Activated CD8-positive, alpha-beta T cell treated with anti-CD3 and anti-CD28 coated beads for 36 hours (primary cell): Measurements from ENCODE around the gene KRTAP19-1. TPM values are rescaled to one million over a fixed set of nuclear protein-coding genes. Genes with fewer than 3 reads are reported as not detected.

ENCODE experiments used
- ATAC-seq: fragments of 200-7000 bp; cut with Tn5 transposase; one replicate; pipeline ENCODE4 v1.10.0; 2021; ENCODE audit warnings: mild to moderate bottlenecking, moderate library complexity
- CTCF ChIA-PET: fragments of 350-600 bp; sonication (Branson Sonifier 250); formaldehyde crosslinking; loops from one replicate; lab custom pipeline; 2021; ENCODE audit warnings: antibody characterized with exemption; lab: Charles Lee
- POLR2A ChIA-PET: fragments of 350-600 bp; sonication (Branson Sonifier 250); formaldehyde crosslinking; loops from one replicate; lab custom pipeline; 2021; ENCODE audit warnings: antibody characterized with exemption; lab: Charles Lee
- DNase-seq: peaks from one replicate; pipeline ENCODE4 v3.0.0-alpha.2; 2020
- H3K27ac Mint-ChIP-seq: one replicate; pipeline ENCODE4 v1.8.0; 2021; ENCODE audit warnings: mild to moderate bottlenecking, mixed read lengths
- H3K27me3 Mint-ChIP-seq: one replicate; pipeline ENCODE4 v1.8.0; 2021; ENCODE audit warnings: mixed read lengths
- H3K36me3 Mint-ChIP-seq: one replicate; pipeline ENCODE4 v1.8.0; 2021; ENCODE audit warnings: low read depth, mixed read lengths
- H3K4me1 Mint-ChIP-seq: one replicate; pipeline ENCODE4 v1.8.0; 2021; ENCODE audit warnings: low read depth, mixed read lengths
- H3K4me3 Mint-ChIP-seq: one replicate; pipeline ENCODE4 v1.8.0; 2021; ENCODE audit warnings: mild to moderate bottlenecking, moderate library complexity, mixed read lengths
- H3K9me3 Mint-ChIP-seq: one replicate; pipeline ENCODE4 v1.8.0; 2021; ENCODE audit warnings: mixed read lengths
- intact Hi-C: fragments of 100-400 bp; cut with micrococcal nuclease; formaldehyde crosslinking; loops from one replicate; pipeline ENCODE4 v1.10.0; 2022
- total RNA-seq, 2 experiments: library from RNA; stranded (reverse); gene quantifications; one replicate each; pipeline ENCODE4 v1.2.3, GENCODE V29; 2021
- TF ChIP-seq, protein P1 (sequence below): fragments of 200-600 bp; IDR thresholded peaks from one replicate; pipeline ENCODE4 v1.8.0; 2022; ENCODE audit warnings: antibody characterized with exemption, mild to moderate bottlenecking

The KRTAP19-1 gene
- total RNA-seq, 2 experiments from 2014 or later = not detected

DNA sequence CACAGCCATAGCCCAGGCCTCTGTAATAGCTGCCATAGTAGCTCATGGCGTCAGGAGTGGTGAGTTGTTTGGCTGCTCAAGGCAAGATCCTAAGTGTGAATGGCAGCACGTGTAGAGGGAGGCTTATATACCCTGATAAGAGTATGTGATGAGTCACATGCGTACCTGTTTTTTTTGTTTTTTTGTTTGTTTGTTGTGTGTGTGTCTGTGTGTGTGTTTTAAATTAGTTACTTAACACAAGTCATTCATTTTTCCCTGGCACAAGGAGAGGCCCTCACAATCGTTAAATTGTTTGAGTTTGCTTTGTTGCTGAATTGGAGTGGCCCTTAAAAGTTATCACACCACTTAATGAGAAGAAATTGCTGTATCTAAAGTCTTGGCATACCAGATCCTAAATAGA, 16.9 kb upstream of the KRTAP19-1 start, which contains the start of gene KRTAP19-4:
TSS of gene KRTAP19-4 (minus strand) at position 101 of the 400 bp plus-strand sequence. CDS start at position 46, 55 bp downstream.
- H3K9me3 Mint-ChIP-seq = no peaks in the 10 kb centered on the region
- H3K4me3 Mint-ChIP-seq = no peak within 1 kb of the TSS
- ChIA-PET CTCF (interaction anchor here (1.5 kb wide), 1 partner anchor 63 kb away, joined by 5 read pairs; no protein-coding TSS in a partner anchor), POLR2A (no interaction called here)
- H3K4me1 Mint-ChIP-seq = no peaks in the 10 kb centered on the region
- DNase-seq (no peak), ATAC-seq (no peak)
- intact Hi-C loops = no loop called here
- no peak within 1 kb of the TSS for H3K27ac Mint-ChIP-seq
- no peaks in the 10 kb centered on the region for H3K27me3 Mint-ChIP-seq
- H3K36me3 Mint-ChIP-seq = no peaks in the 10 kb centered on the region
- TF ChIP-seq, protein P1, sequence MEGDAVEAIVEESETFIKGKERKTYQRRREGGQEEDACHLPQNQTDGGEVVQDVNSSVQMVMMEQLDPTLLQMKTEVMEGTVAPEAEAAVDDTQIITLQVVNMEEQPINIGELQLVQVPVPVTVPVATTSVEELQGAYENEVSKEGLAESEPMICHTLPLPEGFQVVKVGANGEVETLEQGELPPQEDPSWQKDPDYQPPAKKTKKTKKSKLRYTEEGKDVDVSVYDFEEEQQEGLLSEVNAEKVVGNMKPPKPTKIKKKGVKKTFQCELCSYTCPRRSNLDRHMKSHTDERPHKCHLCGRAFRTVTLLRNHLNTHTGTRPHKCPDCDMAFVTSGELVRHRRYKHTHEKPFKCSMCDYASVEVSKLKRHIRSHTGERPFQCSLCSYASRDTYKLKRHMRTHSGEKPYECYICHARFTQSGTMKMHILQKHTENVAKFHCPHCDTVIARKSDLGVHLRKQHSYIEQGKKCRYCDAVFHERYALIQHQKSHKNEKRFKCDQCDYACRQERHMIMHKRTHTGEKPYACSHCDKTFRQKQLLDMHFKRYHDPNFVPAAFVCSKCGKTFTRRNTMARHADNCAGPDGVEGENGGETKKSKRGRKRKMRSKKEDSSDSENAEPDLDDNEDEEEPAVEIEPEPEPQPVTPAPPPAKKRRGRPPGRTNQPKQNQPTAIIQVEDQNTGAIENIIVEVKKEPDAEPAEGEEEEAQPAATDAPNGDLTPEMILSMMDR = no peak

DNA sequence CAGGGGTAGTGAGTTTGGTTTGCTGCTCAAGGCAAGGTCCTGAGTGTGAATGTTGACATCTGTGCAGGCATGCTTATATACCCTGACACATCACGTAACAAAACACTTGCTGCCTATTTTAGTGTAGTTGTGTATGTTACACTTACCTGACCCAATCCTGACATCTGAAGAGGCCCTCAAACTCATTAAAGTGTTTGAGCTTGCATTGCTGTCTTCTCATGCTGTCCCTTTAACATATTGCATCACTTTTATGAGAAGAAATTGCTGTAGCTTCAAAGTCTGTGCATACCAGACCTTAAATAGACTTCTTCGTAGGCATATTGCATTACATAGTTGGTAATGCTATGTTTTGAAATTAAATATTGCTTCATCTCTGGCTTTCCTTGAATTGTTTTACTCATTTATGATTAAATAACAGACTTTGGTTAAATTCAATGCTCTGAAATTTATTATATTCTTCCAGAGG, 11.8 kb upstream of the KRTAP19-1 start, which contains the start of gene KRTAP19-3:
TSS of gene KRTAP19-3 (minus strand) at position 51 of the 466 bp plus-strand sequence. CDS start 56 bp downstream, outside the sequence.
- TF ChIP-seq, protein P1 = no peak
- H3K9me3 Mint-ChIP-seq = no peaks in the 10 kb centered on the region
- H3K4me1 Mint-ChIP-seq = no peaks in the 10 kb centered on the region
- no peaks in the 10 kb centered on the region for H3K36me3 Mint-ChIP-seq
- intact Hi-C loops = no loop called here
- no peak within 1 kb of the TSS for H3K4me3 Mint-ChIP-seq
- DNase-seq (no peak), ATAC-seq (no peak)
- no peaks in the 10 kb centered on the region for H3K27me3 Mint-ChIP-seq
- no peak within 1 kb of the TSS for H3K27ac Mint-ChIP-seq
- POLR2A ChIA-PET = no interaction called here
- CTCF ChIA-PET = no interaction called here

DNA sequence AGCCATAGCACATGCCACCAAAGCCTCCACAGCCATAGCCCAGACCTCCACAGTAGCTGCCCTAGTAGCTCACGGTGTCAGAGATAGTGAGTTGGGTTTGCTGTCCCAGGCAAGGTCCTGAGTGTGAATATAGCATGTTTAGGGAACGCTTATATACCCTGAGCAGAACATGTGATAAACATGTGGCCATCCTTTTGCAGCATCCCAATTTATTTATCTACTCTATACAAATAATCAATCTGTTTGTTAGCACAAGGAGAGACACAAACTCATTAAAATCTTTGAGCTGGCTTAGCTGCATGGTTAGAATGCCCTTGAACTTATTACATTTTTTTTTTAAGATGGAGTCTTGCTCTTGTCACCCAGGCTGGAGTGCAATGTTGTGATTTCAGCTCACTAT, 7.2 kb upstream of the KRTAP19-1 start, which contains the start of gene KRTAP19-2:
TSS of gene KRTAP19-2 (minus strand) at position 101 of the 400 bp plus-strand sequence. CDS start at position 13, 88 bp downstream.
- Mint-ChIP-seq H3K27me3 (no peaks in the 10 kb centered on the region), H3K27ac (no peak within 1 kb of the TSS), H3K4me1 (no peaks in the 10 kb centered on the region), H3K9me3 (peaks cover 4% of the 10 kb centered on the region), H3K36me3 (no peaks in the 10 kb centered on the region), H3K4me3 (no peak within 1 kb of the TSS)
- DNase-seq (no peak), ATAC-seq (no peak)
- ChIA-PET POLR2A (no interaction called here), CTCF (no interaction called here)
- TF ChIP-seq, protein P1 = no peak
- intact Hi-C loops = no loop called here

DNA sequence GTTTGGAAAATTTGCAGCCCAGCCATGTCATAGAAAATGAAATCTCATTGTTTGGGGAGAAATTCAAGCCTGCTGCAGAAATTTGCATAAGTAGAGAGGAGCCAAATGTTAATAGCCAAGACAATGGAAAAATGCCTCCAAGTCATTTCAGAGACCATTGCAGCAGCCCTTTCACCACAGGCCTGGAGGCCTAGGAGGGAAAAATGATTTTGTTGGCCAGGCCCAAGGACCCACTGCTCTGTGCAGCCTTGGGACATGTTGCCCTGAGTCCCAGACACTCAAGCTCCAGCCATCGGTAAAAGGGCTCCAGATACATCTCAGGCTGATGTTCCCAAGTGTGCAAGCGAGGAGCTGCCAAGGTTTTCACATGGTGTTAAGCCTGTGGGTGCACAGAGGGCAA, 6.0 kb upstream of the KRTAP19-1 start:
- H3K9me3 Mint-ChIP-seq = peaks cover 4% of the 10 kb centered on the region
- intact Hi-C loops = no loop called here
- no peaks in the 10 kb centered on the region for H3K36me3 Mint-ChIP-seq
- ChIA-PET POLR2A (no interaction called here), CTCF (no interaction called here)
- ATAC-seq (no peak), DNase-seq (no peak)
- H3K27ac Mint-ChIP-seq = no peak overlapping the region
- H3K27me3 Mint-ChIP-seq = no peaks in the 10 kb centered on the region
- no peaks in the 10 kb centered on the region for H3K4me1 Mint-ChIP-seq
- TF ChIP-seq, protein P1 = no peak
- H3K4me3 Mint-ChIP-seq = no peak overlapping the region

DNA sequence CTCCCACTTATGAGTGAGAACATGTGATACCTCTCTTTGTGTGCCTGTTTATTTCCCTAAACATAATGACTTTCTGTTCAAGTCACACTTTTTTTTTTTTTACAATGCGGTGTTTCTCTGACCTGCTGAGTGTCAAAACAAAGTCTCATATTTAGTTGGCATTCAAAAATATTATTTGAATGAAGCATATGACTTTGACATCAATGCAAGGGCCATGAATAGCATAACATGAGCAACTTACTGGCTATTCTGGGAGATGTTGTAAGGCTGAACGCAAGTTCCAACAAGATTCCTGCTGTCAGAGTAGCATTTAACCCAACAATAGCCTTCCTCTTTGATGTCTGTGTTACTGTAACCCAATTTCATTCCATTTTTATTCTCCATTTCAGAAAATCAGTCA, 2.0 kb upstream of the KRTAP19-1 start:
- POLR2A ChIA-PET = no interaction called here
- ATAC-seq (no peak), DNase-seq (no peak)
- Mint-ChIP-seq H3K4me3 (no peak overlapping the region), H3K4me1 (no peaks in the 10 kb centered on the region), H3K36me3 (no peaks in the 10 kb centered on the region), H3K9me3 (peaks cover 4% of the 10 kb centered on the region), H3K27me3 (peaks cover 4% of the 10 kb centered on the region), H3K27ac (no peak overlapping the region)
- TF ChIP-seq, protein P1 = no peak
- intact Hi-C loops = no loop called here
- CTCF ChIA-PET = no interaction called here
